HG03175 (cell line): ENCODE measurements around the gene PCED1A.

Source experiments
- ATAC-seq: cut with Tn5 transposase; IDR thresholded peaks from one replicate; pipeline ENCODE4 v1.9.1; 2021; ENCODE audit warnings: mild to moderate bottlenecking, moderate library complexity; ENCODE audit not compliant: unreplicated experiment

PCED1A gene

GRCh38 chr20:2840138-2840966 is at the start of gene PCED1A, which contains the start of gene VPS16:
TSS of gene PCED1A (minus strand) at chr20:2840655. CDS start at chr20:2839912, 743 bp downstream.
TSS of gene VPS16 (plus strand) at chr20:2840745. CDS start at chr20:2840775, 30 bp downstream.
- peak; percentile 98 for ATAC-seq

GRCh38 chr20:2889797-2890196 is 49.3 kb upstream of the PCED1A start:
- no peak for ATAC-seq

- ATAC-seq, result no peak
Measured at GRCh38 chr20:2889209-2889608, 48.8 kb upstream of the PCED1A start.

- ATAC-seq, result no peak
Measured at GRCh38 chr20:2888224-2888955, 47.9 kb upstream of the PCED1A start.

- ATAC-seq, result no peak
Measured at GRCh38 chr20:2887715-2888114, 47.3 kb upstream of the PCED1A start.

- ATAC-seq, result no peak
Measured at GRCh38 chr20:2883726-2884637, 43.5 kb upstream of the PCED1A start.

- no peak for ATAC-seq
Measured at GRCh38 chr20:2880650-2881049, 40.2 kb upstream of the PCED1A start.

- ATAC-seq, result no peak
Measured at GRCh38 chr20:2879146-2879545, 38.7 kb upstream of the PCED1A start.

- ATAC-seq, result no peak
Measured at GRCh38 chr20:2878515-2878914, 38.1 kb upstream of the PCED1A start.

- ATAC-seq, result no peak
Measured at GRCh38 chr20:2875690-2876203, 35.3 kb upstream of the PCED1A start.

- no peak for ATAC-seq
Measured at GRCh38 chr20:2874456-2874855, 34.0 kb upstream of the PCED1A start.

- ATAC-seq, result no peak
Measured at GRCh38 chr20:2873747-2874041, 33.2 kb upstream of the PCED1A start.

- ATAC-seq, result peak; percentile 92
Measured at GRCh38 chr20:2873010-2873746, 32.7 kb upstream of the PCED1A start, which contains the start of gene PTPRA. TSS of gene PTPRA (plus strand) at chr20:2873481. CDS start at chr20:2964278, 90,797 bp downstream.

GRCh38 chr20:2872459-2873009 is 32.1 kb upstream of the PCED1A start:
- ATAC-seq, result peak; percentile 28

GRCh38 chr20:2871661-2872458 is 31.4 kb upstream of the PCED1A start:
- no peak for ATAC-seq

GRCh38 chr20:2871111-2871465 is 30.6 kb upstream of the PCED1A start:
- no peak for ATAC-seq

GRCh38 chr20:2869381-2869780 is 28.9 kb upstream of the PCED1A start:
- no peak for ATAC-seq

GRCh38 chr20:2867081-2867864 is 26.8 kb upstream of the PCED1A start:
- no peak for ATAC-seq
